ENCODE results near the gene TARM1.

- TF ChIP-seq RAD21 (IDR thresholded peaks at IDR 0.05; ENCODE audit: low read length), result no peak
- no peak for TF ChIP-seq SMC3 (IDR thresholded peaks at IDR 0.05; ENCODE audit: low read depth, low read length)
- TF ChIP-seq CTCF (IDR thresholded peaks at IDR 0.05), result no peak
- no peak for TF ChIP-seq MEF2A (IDR thresholded peaks at IDR 0.05; ENCODE audit: borderline replicate concordance, low read depth)
- TF ChIP-seq EZH2phosphoT487 (IDR thresholded peaks at IDR 0.05; ENCODE audit: borderline replicate concordance, low read depth), result no peak
- no peak for TF ChIP-seq ELF1 (IDR thresholded peaks at IDR 0.05)
- TF ChIP-seq YY1 (IDR thresholded peaks at IDR 0.05; ENCODE audit: low read depth), result no peak
- TF ChIP-seq RFX5 (IDR thresholded peaks at IDR 0.05; ENCODE audit: low read length), result no peak
- TF ChIP-seq SIN3A (IDR thresholded peaks at IDR 0.05; ENCODE audit: borderline replicate concordance, low read depth, low read length), result no peak
Measured at GRCh38 chr19:54074851-54075250, 6.3 kb downstream of the TARM1 start.

All from SK-N-SH (cell line).